Ramos (cell line): ENCODE results near the gene CLDN19.
"Not testable (repeated sequence)": the region's sequence is repeated elsewhere in the genome, so short reads cannot be mapped to it uniquely, and the experiment has no call there.

Source experiments
- in situ Hi-C: fragments of 300-500 bp; cut with MboI; formaldehyde crosslinking; loops from one replicate; pipeline ENCODE4 v1.14.3; 2022; ENCODE audit warnings: low sequenced_read_pairs; ENCODE audit not compliant: unreplicated experiment

The CLDN19 gene

GRCh38 chr1:42762269-42762668 lies 22.2 kb upstream of the CLDN19 start:
- in situ Hi-C loops: no loop called here

DNA sequence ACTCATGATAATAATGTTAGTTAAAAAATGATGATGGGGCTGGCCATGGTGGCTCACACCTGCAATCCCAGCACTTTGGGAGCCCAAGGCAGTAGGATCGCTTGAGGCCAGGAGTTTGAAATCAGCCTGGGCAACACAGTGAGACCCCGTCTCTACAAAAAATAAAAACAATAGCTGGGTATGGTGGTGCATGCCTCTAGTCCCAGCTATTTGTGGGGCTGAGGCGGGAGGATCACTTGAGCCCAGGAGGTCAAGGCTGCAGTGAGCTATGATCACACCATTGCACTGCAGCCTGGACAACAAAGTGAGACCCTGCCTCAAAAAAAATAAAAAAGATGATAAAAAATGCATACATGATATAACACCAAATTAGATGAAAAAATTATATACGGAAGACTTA lies 21.5 kb upstream of the CLDN19 start:
- in situ Hi-C loops: no loop called here

GRCh38 chr1:42759114-42759513 lies 19.1 kb upstream of the CLDN19 start:
- in situ Hi-C loops: no loop called here

DNA sequence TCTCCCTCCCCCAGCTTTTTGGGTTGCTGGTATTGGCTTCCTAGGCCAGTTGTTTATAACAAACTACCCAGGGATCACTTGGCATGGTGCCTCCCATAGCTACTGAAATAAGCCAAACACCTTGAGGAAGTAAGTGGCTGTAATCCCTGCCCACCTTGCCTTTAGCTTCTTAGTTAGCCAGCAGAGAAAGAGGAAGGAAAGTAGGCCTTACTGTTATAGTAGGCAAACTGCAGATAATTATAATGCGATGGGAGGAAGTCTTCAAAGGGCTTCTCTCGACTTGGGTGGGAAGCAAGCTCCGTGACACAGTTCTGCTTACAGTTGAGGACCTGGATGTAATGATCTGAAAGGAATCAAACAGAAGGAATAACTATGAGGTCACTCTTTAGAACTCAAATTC lies 18.6 kb upstream of the CLDN19 start:
- in situ Hi-C loops: no loop called here

- in situ Hi-C loops: no loop called here
Measured at GRCh38 chr1:42757892-42758275, 17.8 kb upstream of the CLDN19 start.

DNA sequence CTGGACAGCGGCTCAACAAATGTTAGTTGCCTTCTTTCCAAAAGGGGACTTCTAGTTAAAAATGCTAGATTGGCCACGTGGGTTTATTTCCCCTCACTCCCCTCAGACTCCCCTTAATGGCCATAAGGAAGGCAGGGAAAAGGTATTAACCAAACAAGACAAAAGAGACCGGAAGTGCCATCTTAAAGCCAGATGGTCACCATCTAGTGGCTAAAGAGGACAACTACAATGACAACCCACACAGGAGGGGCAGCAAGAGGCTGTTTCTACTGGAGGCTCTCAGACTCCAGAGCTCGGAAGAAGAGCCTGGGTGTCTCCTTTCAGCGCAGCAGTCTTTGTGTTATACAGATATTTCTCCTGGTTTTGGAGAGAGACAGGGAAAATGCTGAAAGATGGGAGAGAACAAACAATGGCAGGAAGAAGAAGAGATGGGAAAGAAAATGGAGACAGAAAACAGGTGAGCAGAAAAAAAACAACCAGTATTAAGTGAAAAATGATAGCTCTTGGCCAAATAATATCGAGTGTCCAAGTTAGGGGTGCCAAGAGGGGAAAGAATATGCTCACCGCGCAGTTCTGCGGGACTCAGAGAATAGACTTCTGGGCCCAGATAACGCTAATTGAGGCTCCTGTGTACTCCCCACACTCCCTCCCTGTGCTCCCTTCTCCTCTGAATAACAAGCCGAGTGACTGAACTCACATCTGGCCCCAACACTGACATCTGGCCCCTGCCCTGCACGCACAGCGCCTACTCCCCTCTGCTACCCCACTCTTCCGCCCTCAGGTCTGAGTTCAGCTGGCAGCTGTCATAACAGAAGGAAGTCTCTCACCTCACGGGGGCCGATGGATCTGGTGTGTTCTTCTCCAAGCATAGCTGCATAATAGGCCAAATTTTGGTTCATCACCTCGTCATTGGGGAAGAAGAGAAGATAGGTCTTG lies 17.2 kb upstream of the CLDN19 start:
- in situ Hi-C loops: no loop called here

- in situ Hi-C loops: no loop called here
Measured at GRCh38 chr1:42753070-42753469, 13.0 kb upstream of the CLDN19 start.

- in situ Hi-C loops: no loop called here
Measured at GRCh38 chr1:42752284-42752683, 12.2 kb upstream of the CLDN19 start.

- in situ Hi-C loops: not testable (repeated sequence)
Measured at GRCh38 chr1:42751511-42752070, 11.6 kb upstream of the CLDN19 start.

DNA sequence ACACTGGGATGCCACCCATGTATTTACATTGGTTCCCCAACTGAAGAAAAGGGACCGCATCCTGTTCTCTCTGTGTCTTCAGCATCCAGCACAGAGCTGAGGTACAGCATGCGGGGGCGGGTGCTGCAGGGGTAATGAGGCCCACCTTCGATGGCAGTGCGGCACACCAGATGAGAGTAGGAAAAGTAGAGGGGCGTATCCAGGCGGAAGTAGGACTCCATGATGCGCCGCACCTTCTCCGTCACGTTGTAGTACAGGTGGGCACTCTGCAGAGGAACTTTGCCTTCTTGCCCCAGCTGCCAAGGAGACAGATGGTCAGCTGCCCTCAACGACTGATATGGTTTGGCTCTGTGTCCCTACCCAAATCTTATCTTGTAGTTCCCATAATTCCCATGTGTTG lies 10.0 kb upstream of the CLDN19 start:
- in situ Hi-C loops: no loop called here

- in situ Hi-C loops: loop anchor here (10.0 to 25.0 kb wide), 2 partner anchors 161 to 604 kb away; no protein-coding TSS in a partner anchor
Measured at GRCh38 chr1:42748461-42749410, 8.7 kb upstream of the CLDN19 start.

DNA sequence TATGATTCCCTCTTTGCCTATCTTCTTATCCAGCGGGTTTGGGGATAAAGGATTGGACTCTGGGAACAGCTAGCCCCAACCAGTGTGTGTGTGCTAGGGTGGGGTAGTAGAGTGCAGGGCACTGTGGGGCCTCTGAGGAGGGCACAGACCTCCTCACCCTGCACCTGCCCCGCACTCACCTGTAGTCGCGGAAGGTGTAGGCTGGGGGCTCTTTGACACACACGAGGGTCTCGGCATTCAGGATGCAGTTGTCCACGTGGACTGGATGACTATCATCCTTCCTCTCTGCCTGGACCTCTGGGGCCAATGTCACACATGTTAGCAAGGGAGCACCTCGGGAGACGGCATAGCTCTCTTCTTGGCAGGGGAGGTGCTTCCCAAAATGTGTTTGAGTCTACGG lies 8.0 kb upstream of the CLDN19 start:
- in situ Hi-C loops: loop anchor here (10.0 to 25.0 kb wide), 2 partner anchors 161 to 603 kb away; no protein-coding TSS in a partner anchor

DNA sequence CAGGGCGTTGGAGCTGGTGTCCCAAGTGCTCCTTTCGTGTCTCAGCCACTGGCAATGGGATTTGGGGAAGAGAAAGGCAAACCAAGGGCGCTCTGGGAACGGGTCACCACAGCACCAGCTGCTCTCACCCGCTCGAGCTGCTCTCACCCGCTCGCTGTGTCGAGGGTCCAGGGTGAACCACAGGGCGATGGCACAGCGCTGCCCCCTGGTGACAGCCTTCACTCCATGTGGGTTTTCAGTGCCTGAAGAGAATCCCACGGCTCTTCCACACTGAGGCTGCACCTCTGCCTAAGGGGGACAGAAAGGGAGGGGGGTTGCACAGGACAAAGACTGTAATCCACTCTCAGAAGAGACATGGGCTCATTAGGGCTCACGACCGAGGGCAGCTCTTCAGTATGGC lies 7.1 kb upstream of the CLDN19 start:
- in situ Hi-C loops: loop anchor here (10.0 to 25.0 kb wide), 2 partner anchors 160 to 602 kb away; no protein-coding TSS in a partner anchor

DNA sequence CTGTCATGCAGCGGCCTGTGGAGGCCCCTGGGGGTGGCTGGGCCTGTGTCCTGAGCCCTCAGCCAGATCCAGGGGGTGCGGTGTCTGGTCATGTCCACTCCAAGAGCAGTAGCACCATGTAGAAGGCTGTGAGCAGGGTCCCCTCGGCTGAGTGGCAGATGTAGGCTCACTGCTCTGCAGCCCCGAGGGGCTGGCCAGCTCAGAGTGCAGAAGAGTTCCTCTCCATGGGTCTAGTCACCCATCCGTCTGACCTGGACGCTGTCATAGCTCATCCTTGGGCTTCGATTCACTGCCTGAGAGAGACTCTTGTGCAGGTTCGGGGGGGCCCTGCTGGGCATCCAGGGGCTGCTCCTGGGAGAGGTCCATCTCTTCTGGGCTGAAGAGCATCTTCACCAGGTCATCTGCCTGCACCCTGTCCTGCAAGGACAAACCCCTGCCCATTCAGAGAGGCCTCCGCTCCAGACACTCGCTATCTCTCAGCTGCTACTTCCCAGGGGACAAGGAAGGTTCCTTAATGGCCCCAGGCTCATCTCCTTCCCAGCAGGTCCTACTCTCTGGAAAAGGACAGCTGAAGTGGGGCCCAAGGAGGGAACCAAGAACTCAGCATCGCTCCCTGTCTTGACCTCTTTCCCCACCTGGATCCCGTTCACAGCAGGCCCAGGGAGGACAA lies 6.5 kb upstream of the CLDN19 start:
- in situ Hi-C loops: loop anchor here (10.0 to 25.0 kb wide), 2 partner anchors 159 to 602 kb away; no protein-coding TSS in a partner anchor

DNA sequence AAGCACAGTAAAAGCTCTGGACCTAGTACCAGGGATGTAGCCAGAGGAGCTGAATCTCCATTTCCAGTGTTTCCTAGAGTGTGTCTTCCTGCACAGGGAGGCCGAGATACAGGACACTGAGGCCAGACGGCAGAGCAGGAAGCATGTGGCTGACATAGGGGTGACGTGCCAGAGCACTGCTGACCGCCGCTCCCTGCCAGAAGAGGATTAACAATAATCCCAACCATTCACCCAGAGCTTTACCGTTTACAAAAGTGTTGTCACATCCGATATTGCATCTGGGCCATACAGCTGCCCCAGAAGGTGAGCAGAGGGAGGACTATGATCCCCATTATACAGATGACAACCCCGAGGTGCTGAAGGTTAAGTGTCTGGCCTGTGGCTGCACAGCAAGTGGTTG lies 5.8 kb upstream of the CLDN19 start:
- in situ Hi-C loops: loop anchor here (10.0 to 25.0 kb wide), 2 partner anchors 159 to 601 kb away; no protein-coding TSS in a partner anchor

- in situ Hi-C loops: loop anchor here (10.0 to 25.0 kb wide), 2 partner anchors 157 to 599 kb away; no protein-coding TSS in a partner anchor
Measured at GRCh38 chr1:42744148-42744413, 4.0 kb upstream of the CLDN19 start.

- in situ Hi-C loops: loop anchor here (10.0 to 25.0 kb wide), 2 partner anchors 156 to 599 kb away; no protein-coding TSS in a partner anchor
Measured at GRCh38 chr1:42743317-42744147, 3.5 kb upstream of the CLDN19 start.

- in situ Hi-C loops: loop anchor here (10.0 to 25.0 kb wide), 2 partner anchors 155 to 598 kb away; no protein-coding TSS in a partner anchor
Measured at GRCh38 chr1:42742617-42743316, 2.7 kb upstream of the CLDN19 start.
